GM23338 (cell line): ENCODE results near the gene PRDM8. TPM values are rescaled to one million over a fixed set of nuclear protein-coding genes. Genes with fewer than 3 reads are reported as not detected.

Experiments used
- ATAC-seq: fragments of 200-7000 bp; cut with Tn5 transposase; 3 replicates; pipeline ENCODE4 v1.9.1; 2020
- DNase-seq: peaks from one replicate; pipeline ENCODE4 v3.0.0-alpha.2; 2015; ENCODE audit warnings: low spot score
- H2AFZ ChIP-seq: fragments of 200-600 bp; sonication (generic); 2 replicates; pipeline ENCODE4 v1.8.0; 2016; ENCODE audit warnings: antibody characterized with exemption, mild to moderate bottlenecking, moderate library complexity
- H3F3A ChIP-seq: fragments of 200-600 bp; sonication (generic); replicated peaks from 2 replicates; pipeline ENCODE4 v1.8.0; 2017; ENCODE audit warnings: antibody characterized with exemption, mixed run types, low read depth
- H3K27ac ChIP-seq: fragments of 200-600 bp; sonication (generic); 2 replicates; pipeline ENCODE4 v1.6.1; 2016; ENCODE audit warnings: low read depth
- H3K27me3 ChIP-seq: fragments of 200-600 bp; sonication (generic); 2 replicates; pipeline ENCODE4 v1.8.0; 2016; ENCODE audit warnings: mild to moderate bottlenecking, mixed run types, moderate library complexity; ENCODE audit not compliant: insufficient read depth
- H3K36me3 ChIP-seq: fragments of 200-600 bp; sonication (generic); 2 replicates; pipeline ENCODE4 v1.8.0; 2016; ENCODE audit warnings: mild to moderate bottlenecking; ENCODE audit not compliant: insufficient read depth
- H3K4me1 ChIP-seq: fragments of 200-600 bp; sonication (generic); 2 replicates; pipeline ENCODE4 v1.8.0; 2016; ENCODE audit warnings: mild to moderate bottlenecking, moderate library complexity; ENCODE audit not compliant: insufficient read depth
- H3K4me2 ChIP-seq: fragments of 200-600 bp; sonication (generic); 2 replicates; pipeline ENCODE4 v1.7.1; 2017; ENCODE audit warnings: mixed run types
- H3K4me3 ChIP-seq: fragments of 200-600 bp; sonication (generic); 2 replicates; pipeline ENCODE4 v1.6.1; 2016; ENCODE audit warnings: mixed run types
- H3K79me2 ChIP-seq: fragments of 200-600 bp; sonication (generic); replicated peaks from 2 replicates; pipeline ENCODE4 v1.8.0; 2017; ENCODE audit warnings: mild to moderate bottlenecking; ENCODE audit not compliant: insufficient read depth
- H3K9me2 ChIP-seq: fragments of 200-600 bp; sonication (generic); 2 replicates; pipeline ENCODE4 v1.8.0; 2017; ENCODE audit not compliant: insufficient read depth
- H4K20me1 ChIP-seq: fragments of 200-600 bp; sonication (generic); replicated peaks from 2 replicates; pipeline ENCODE4 v1.8.0; 2017; ENCODE audit warnings: mild to moderate bottlenecking; ENCODE audit not compliant: insufficient read depth
- H3K27ac Mint-ChIP-seq: 2 replicates; pipeline ENCODE4 v1.8.0; 2020; ENCODE audit warnings: inconsistent platforms, mild to moderate bottlenecking, moderate library complexity, mixed read lengths
- H3K27me3 Mint-ChIP-seq: 3 replicates; pipeline ENCODE4 v1.8.0; 2022; ENCODE audit warnings: low read depth, mild to moderate bottlenecking, moderate library complexity, mixed read lengths, inconsistent platforms; ENCODE audit not compliant: insufficient read depth, poor library complexity
- H3K36me3 Mint-ChIP-seq: 3 replicates; pipeline ENCODE4 v1.8.0; 2021; ENCODE audit warnings: low read depth, mild to moderate bottlenecking, inconsistent platforms, moderate library complexity, mixed read lengths
- H3K4me1 Mint-ChIP-seq: 3 replicates; pipeline ENCODE4 v1.8.0; 2020; ENCODE audit warnings: mild to moderate bottlenecking, inconsistent platforms, mixed read lengths
- H3K4me3 Mint-ChIP-seq: 3 replicates; pipeline ENCODE4 v1.8.0; 2021; ENCODE audit warnings: moderate library complexity, mild to moderate bottlenecking, inconsistent platforms, mixed read lengths
- H3K9me3 Mint-ChIP-seq: 3 replicates; pipeline ENCODE4 v1.8.0; 2020; ENCODE audit warnings: moderate library complexity, mild to moderate bottlenecking, inconsistent platforms, mixed read lengths
- CTCF ChIP-seq, 2 experiments: fragments of 200-600 bp in 1 of 2; sonication (generic) in 1 of 2; conservative IDR thresholded peaks; 2 replicates each; pipeline versions ENCODE4 v1.5.1 to v1.6.1; 2016 to 2017; ENCODE audit warnings: antibody characterized with exemption in 2 of 2, low read depth in 2 of 2, mild to moderate bottlenecking in 2 of 2, moderate library complexity in 1 of 2
- ZNF331 ChIP-seq: fragments of 250-450 bp; sonication (Bioruptor Pico); IDR thresholded peaks from 2 replicates; pipeline ENCODE4 v1.5.0; 2020; ENCODE audit warnings: low read depth, mild to moderate bottlenecking, moderate library complexity
- ZNF462 ChIP-seq: fragments of 250-450 bp; sonication (Bioruptor Pico); IDR thresholded peaks from 2 replicates; pipeline ENCODE4 v1.5.0; 2020; ENCODE audit warnings: mild to moderate bottlenecking, moderate library complexity
- polyA plus RNA-seq: library from polyadenylated mRNA; unstranded; fragments of >200 nt; fragmentation: Nextera tagmentation; extraction: Ambion mirVana; gene quantifications from 2 replicates; pipeline ENCODE4 v1.2.1, GENCODE V29; 2016
- total RNA-seq: library from RNA; depleted of rRNA; stranded (reverse); fragments of >200 nt; shearing (Covaris generic); gene quantifications from 2 replicates; pipeline ENCODE4 v1.2.3, GENCODE V29; 2014

PRDM8 gene
- total and polyA plus RNA-seq, 2 experiments from 2014 or later = 0.16 TPM; not detected in 1

- no peak for TF ChIP-seq ZNF462 (CRISPR knock-in tag)
These were observed 23.4 kb downstream of the PRDM8 start (continued) for GRCh38 chr4:80220711-80221110.

- no peak overlapping the region for H3K4me2 ChIP-seq
- Mint-ChIP-seq H3K4me3 (no peak overlapping the region), H3K27me3 (no peaks in the 10 kb centered on the region), H3K27ac (no peak overlapping the region), H3K36me3 (no peaks in the 10 kb centered on the region), H3K9me3 (no peaks in the 10 kb centered on the region), H3K4me1 (no peaks in the 10 kb centered on the region; the same call in 2 of the 3 replicates)
- TF ChIP-seq ZNF331 (CRISPR knock-in tag) (no peak), CTCF (conservative IDR thresholded peaks at IDR 0.05; ENCODE audit: low read depth in 2 of 2) (peak in 1 of 2 experiments; percentile 42; a peak in 3 of 4 replicates)
- H3K4me1 ChIP-seq = no peaks in the 10 kb centered on the region
- H3K27me3 ChIP-seq = 0 out of 2 replicates have a peak, but pooled peaks cover 3% of the 10 kb centered on the region
- ATAC-seq (no peak), DNase-seq (no peak)
- no peaks in the 10 kb centered on the region for H3K79me2 ChIP-seq
- no peak overlapping the region for H3K27ac ChIP-seq
- H3F3A ChIP-seq = no peaks in the 10 kb centered on the region
- H3K9me2 ChIP-seq = no peaks in the 10 kb centered on the region
- no peak overlapping the region for H3K4me3 ChIP-seq
- H3K36me3 ChIP-seq = no peaks in the 10 kb centered on the region
- H4K20me1 ChIP-seq = no peaks in the 10 kb centered on the region
- H2AFZ ChIP-seq = no peak overlapping the region
These were observed 23.9 kb downstream of the PRDM8 start for GRCh38 chr4:80221161-80221560.
